GM10248 (cell line): ENCODE measurements around the gene FMN1.

Experiments used
- CTCF ChIA-PET: fragments of 300-600 bp; sonication (Branson Sonifier 250); formaldehyde crosslinking; extraction: SDS; loops from one replicate; lab custom pipeline; 2021; ENCODE audit warnings: antibody characterized with exemption; lab: Yijun Ruan, JAX
- POLR2A ChIA-PET: fragments of 350-650 bp; sonication (Branson Sonifier 250); formaldehyde crosslinking; extraction: SDS; loops from one replicate; lab custom pipeline; 2020; ENCODE audit warnings: antibody characterized with exemption; lab: Yijun Ruan, JAX
- DNase-seq: peaks from one replicate; pipeline ENCODE4 v3.0.0; 2012; ENCODE audit errors: extremely low spot score
- CTCF ChIP-seq: IDR thresholded peaks from 2 replicates; pipeline ENCODE4 v1.5.1; 2012; ENCODE audit warnings: mild to moderate bottlenecking, low read depth; ENCODE audit errors: extremely low read depth, missing control alignments, control extremely low read depth

The FMN1 gene

GRCh38 chr15:33099213-33099612, 95.3 kb downstream of the FMN1 start:
- DNase-seq: no peak
- CTCF ChIA-PET: interaction anchor here (1.3 to 1.9 kb wide), 2 partner anchors 12 to 602 kb away, joined by 3 to 6 read pairs; no protein-coding TSS in a partner anchor
- POLR2A ChIA-PET: no interaction called here
- TF ChIP-seq CTCF: no peak

- TF ChIP-seq CTCF: no peak
- CTCF ChIA-PET: interaction anchor here (1.3 to 1.9 kb wide), 2 partner anchors 11 to 603 kb away, joined by 3 to 6 read pairs; no protein-coding TSS in a partner anchor
- POLR2A ChIA-PET: no interaction called here
- no peak for DNase-seq
These were observed 96.1 kb downstream of the FMN1 start for GRCh38 chr15:33098094-33099058.

GRCh38 chr15:33096134-33096533, 98.4 kb downstream of the FMN1 start:
- TF ChIP-seq CTCF: no peak
- ChIA-PET CTCF (interaction anchor here (0.8 to 1.7 kb wide), 2 partner anchors 9 to 10 kb away, joined by 5 to 6 read pairs; no protein-coding TSS in a partner anchor), POLR2A (no interaction called here)
- no peak for DNase-seq

GRCh38 chr15:33095641-33096040, 98.9 kb downstream of the FMN1 start:
- no peak for TF ChIP-seq CTCF
- no peak for DNase-seq
- CTCF ChIA-PET: interaction anchor here (0.8 to 1.7 kb wide), 2 partner anchors 9 to 10 kb away, joined by 5 to 6 read pairs; no protein-coding TSS in a partner anchor
- POLR2A ChIA-PET: no interaction called here

GRCh38 chr15:33094336-33094735, 100.2 kb downstream of the FMN1 start:
- ChIA-PET POLR2A (no interaction called here), CTCF (no interaction called here)
- no peak for DNase-seq

More at GRCh38 chr15:33094336-33094735, 100.2 kb downstream of the FMN1 start:
- TF ChIP-seq CTCF: no peak
